Activated T-cell treated with anti-CD3 and anti-CD28 coated beads, Interleukin-2, amount 50 U/mL, for 4 hours (primary cell): ENCODE data around the gene RPL36A. TPM values are rescaled to one million over a fixed set of nuclear protein-coding genes. Genes with fewer than 3 reads are reported as not detected.

Experiments
- ATAC-seq, 2 donors: fragments of 200-7000 bp; cut with Tn5 transposase; one replicate each; pipeline ENCODE4 v1.10.0; 2021
- DNase-seq: peaks from one replicate; pipeline ENCODE4 v3.0.0-alpha.2; 2020
- H3K27me3 Mint-ChIP-seq: one replicate; pipeline ENCODE4 v1.8.0; 2021; ENCODE audit warnings: low read depth, mixed read lengths
- H3K36me3 Mint-ChIP-seq: one replicate; pipeline ENCODE4 v1.8.0; 2022; ENCODE audit warnings: mixed read lengths; ENCODE audit not compliant: insufficient read depth
- H3K4me1 Mint-ChIP-seq: one replicate; pipeline ENCODE4 v1.8.0; 2021; ENCODE audit warnings: low read depth, mixed read lengths
- H3K4me3 Mint-ChIP-seq: one replicate; pipeline ENCODE4 v1.8.0; 2021; ENCODE audit warnings: mild to moderate bottlenecking, moderate library complexity, mixed read lengths
- H3K9me3 Mint-ChIP-seq: one replicate; pipeline ENCODE4 v1.8.0; 2021; ENCODE audit warnings: mixed read lengths
- total RNA-seq, 3 donors: library from RNA; stranded (reverse); gene quantifications; one replicate each; pipeline ENCODE4 v1.2.1, GENCODE V29; 2021

The RPL36A gene
- total RNA-seq, 3 donors from 2014 or later: 451 to 525 (median 514) TPM

DNA sequence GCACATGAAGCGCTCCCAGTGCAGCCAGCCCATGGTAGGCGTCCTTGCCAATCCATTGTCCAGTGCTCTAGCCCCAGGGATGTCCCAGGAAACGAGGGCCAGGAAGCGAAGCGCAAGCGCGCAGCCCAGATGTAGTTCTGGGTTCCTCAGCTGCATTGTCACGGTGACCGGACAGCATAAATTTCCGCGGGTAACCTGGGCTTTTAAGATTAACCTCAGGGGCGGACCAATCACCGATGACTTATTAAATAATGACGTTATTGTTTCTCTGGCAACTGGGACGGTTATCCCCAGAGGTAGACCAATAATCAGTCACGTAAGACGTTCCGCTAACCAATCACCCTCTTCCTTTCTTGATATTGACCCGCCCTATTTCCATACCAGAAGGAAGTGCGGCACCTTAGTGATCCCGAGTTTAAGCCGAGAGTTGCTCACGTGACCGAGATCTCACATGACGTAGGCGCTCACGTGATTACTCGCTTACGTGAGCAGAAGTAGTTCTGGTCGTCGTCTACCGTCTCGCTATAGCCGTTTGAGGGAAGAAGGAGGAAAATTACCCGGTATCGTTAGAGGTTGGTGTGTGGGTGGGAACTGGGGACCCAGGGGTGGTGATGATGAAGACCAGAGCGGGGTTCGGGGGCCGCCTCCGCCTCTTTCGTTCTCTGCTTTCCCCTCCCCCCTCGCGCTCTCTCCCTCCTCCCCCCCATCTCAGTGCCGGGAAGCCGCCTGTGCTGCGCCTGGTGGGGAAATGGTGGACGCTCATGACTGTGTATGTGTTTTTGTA, 17.1 kb downstream of the RPL36A start, which contains the start of the genes GLA and HNRNPH2:
Gene GLA (minus strand): TSS at position 178 of the 784 bp plus-strand sequence. CDS start 22 bp downstream, at position 156.
Gene HNRNPH2 (plus strand): TSS at position 475 of the 784 bp plus-strand sequence. CDS start 3,767 bp downstream, outside the sequence.
- peak; percentile 94 to 95 for ATAC-seq
- Mint-ChIP-seq H3K36me3 (peaks cover 14% of the 10 kb centered on the region), H3K27me3 (no peaks in the 10 kb centered on the region), H3K4me1 (peaks cover 23% of the 10 kb centered on the region), H3K4me3 (peak within 1 kb of the TSS; percentile 95), H3K9me3 (no peaks in the 10 kb centered on the region)
- peak; percentile 80 for DNase-seq

DNA sequence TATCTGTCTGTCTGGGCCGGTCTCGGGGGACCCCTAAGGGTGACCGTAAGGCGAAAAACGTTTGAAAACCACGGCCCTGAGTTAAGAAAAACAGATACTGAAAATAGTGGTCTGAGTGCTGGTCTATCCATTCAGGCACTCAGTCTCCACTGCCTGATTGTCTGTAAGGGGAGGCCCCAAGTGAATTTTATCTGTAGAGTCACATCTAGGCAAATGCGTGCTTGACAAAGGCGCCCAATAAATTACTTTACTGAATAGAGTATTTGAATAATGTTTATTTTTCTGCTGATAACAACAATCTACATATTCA, 17.7 kb downstream of the RPL36A start:
- DNase-seq (no peak), ATAC-seq (peak; percentile 38 to 42)
- no peaks in the 10 kb centered on the region for H3K27me3 Mint-ChIP-seq
- H3K36me3 Mint-ChIP-seq: peaks cover 16% of the 10 kb centered on the region
- H3K9me3 Mint-ChIP-seq: no peaks in the 10 kb centered on the region
- H3K4me1 Mint-ChIP-seq: peaks cover 27% of the 10 kb centered on the region
- H3K4me3 Mint-ChIP-seq: peak overlapping the region; percentile 95

DNA sequence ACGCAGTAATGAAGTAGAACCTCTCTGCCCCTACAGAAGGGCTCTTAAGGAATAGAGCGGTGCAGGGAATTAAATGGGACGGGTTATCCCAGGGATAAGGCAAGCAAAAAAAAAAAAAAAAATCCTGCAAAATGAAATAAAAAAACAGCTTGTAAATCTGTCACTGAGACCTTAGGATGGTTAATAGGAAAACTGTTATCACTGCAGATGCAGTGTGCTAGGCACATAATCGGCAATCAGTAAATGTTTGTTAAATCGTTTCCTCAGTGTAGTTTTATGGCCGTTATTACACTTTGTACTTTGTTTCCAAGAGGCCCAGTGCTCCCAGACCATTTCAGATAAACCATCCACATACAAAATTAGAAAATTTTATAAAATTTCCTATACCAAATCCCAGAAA, 18.2 kb downstream of the RPL36A start:
- peaks cover 15% of the 10 kb centered on the region for H3K36me3 Mint-ChIP-seq
- H3K4me1 Mint-ChIP-seq: peaks cover 27% of the 10 kb centered on the region
- no peak for ATAC-seq
- peak overlapping the region; percentile 95 for H3K4me3 Mint-ChIP-seq
- no peak for DNase-seq
- H3K27me3 Mint-ChIP-seq: no peaks in the 10 kb centered on the region
- no peaks in the 10 kb centered on the region for H3K9me3 Mint-ChIP-seq

DNA sequence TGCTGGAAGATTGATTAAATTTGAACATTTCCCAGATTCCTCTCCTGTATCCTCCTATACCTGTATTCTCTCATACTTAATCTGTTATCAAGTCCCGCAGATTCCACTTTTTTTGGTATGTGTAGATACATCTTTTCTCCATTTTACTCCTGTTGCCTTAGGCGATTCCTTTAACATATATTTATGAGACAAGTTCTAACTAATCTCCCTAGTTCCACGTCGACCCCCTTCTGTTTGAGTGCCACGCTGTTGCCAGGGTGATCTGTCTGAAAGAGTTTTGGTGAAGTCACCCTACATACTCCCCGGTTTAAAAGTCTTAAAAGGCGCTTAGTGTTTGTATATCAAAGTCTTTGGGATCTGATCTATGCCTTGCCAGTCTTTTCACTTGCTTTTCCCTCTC, 19.6 kb downstream of the RPL36A start:
- Mint-ChIP-seq H3K4me1 (peaks cover 34% of the 10 kb centered on the region), H3K9me3 (no peaks in the 10 kb centered on the region), H3K36me3 (peaks cover 13% of the 10 kb centered on the region), H3K27me3 (no peaks in the 10 kb centered on the region), H3K4me3 (peak overlapping the region; percentile 72)
- DNase-seq (no peak), ATAC-seq (no peak)

DNA sequence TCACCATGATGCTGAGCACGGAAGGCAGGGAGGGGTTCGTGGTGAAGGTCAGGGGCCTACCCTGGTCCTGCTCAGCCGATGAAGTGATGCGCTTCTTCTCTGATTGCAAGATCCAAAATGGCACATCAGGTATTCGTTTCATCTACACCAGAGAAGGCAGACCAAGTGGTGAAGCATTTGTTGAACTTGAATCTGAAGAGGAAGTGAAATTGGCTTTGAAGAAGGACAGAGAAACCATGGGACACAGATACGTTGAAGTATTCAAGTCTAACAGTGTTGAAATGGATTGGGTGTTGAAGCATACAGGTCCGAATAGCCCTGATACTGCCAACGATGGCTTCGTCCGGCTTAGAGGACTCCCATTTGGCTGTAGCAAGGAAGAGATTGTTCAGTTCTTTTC, 21.2 kb downstream of the RPL36A start:
- H3K36me3 Mint-ChIP-seq: peaks cover 13% of the 10 kb centered on the region
- H3K4me3 Mint-ChIP-seq: no peak overlapping the region
- no peak for DNase-seq
- H3K4me1 Mint-ChIP-seq: peaks cover 35% of the 10 kb centered on the region
- H3K9me3 Mint-ChIP-seq: no peaks in the 10 kb centered on the region
- H3K27me3 Mint-ChIP-seq: no peaks in the 10 kb centered on the region
- ATAC-seq: no peak

DNA sequence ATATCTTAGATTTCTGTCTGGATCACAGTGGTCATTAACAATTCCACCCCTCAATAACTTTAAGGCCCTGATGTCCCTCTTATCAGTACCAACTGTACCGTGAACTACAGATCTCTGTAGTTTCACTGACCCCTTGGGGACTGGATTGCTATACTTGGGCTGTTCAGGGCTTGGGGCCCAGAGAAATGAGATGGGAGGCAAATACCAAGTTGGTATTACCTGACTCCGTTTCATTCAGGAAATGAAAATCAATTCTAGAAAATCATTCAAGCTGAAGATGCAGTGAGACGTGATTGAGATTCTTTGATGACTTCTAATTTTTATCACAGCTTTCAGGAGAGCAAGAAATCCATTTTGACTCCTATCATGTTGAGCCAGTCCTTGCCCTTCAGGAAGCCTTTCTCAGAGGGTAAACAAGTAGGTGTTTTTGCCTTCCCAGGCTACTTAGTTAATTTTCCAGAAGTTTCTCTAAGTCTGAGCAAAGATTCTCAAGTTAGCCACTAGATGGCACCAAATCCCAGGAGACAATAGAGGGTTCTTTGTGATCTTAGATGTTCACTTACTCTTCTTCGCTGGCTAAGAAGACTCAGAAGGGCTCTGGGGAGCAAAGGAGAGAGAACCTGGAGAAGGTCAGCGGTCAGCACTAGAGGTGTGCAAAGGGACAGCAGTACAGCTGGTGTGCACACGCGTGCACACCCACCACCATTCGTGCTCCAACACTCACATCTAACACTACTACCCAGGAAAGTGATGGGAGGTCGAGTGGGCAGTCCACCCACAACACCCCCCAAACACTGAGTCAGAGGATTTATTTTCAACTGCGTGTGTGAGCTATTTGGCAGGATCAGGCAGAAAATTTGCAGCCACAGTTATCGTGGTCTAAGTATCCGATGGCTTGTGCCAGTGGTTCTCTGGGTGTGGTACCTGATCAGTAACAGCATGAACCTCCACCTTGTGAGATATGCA, 24.7 kb downstream of the RPL36A start:
- H3K9me3 Mint-ChIP-seq: no peaks in the 10 kb centered on the region
- H3K4me1 Mint-ChIP-seq: peaks cover 46% of the 10 kb centered on the region
- DNase-seq (no peak), ATAC-seq (peak; percentile 54 to 71)
- H3K36me3 Mint-ChIP-seq: peaks cover 13% of the 10 kb centered on the region
- no peaks in the 10 kb centered on the region for H3K27me3 Mint-ChIP-seq
- H3K4me3 Mint-ChIP-seq: peak overlapping the region; percentile 47

DNA sequence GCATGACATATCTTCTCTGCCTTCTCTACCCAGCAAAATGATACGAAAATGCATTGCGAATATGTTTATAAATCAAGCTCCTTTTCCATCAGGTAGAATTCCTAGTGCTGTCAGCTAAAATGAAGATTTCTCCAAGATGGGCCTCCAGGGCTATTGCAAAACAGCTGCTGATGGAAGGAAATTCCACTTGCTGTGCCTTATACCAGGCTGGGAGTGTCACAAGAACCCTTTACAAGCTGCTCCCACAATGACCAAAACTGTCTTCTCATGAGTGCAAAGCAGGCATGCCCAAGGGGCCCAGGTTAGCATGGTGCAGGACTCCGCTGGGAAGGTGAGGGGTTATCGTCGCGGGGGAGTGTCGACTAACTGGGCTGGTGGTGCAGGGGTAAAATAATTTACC, 25.9 kb downstream of the RPL36A start:
- H3K4me3 Mint-ChIP-seq: peak overlapping the region; percentile 43

DNA sequence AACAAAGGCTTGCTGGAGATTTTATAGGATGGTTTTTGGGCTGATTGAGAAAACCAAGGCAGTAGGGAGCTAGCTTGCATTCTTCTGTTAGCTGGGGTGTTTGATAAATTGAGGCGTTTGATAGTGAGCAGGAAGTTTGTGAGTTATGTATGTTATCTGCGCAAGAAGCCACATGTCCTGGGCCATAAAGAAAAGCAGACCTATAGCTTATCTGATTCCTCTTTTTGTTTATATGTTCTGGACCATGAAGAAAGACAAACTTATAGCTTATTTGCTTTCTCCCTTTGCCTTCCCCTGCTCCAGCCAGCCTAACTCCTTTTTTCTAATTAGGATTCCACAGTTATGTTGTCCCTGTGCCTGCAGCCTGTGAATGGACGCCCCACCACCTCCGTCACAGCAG, 26.4 kb downstream of the RPL36A start:
- Mint-ChIP-seq H3K36me3 (peaks cover 12% of the 10 kb centered on the region), H3K27me3 (no peaks in the 10 kb centered on the region), H3K9me3 (no peaks in the 10 kb centered on the region), H3K4me1 (peaks cover 43% of the 10 kb centered on the region), H3K4me3 (peak overlapping the region; percentile 88)
- no peak for ATAC-seq
- no peak for DNase-seq

More for the DNA sequence above, 25.9 kb downstream of the RPL36A start:
- ATAC-seq (no peak), DNase-seq (no peak)
- no peaks in the 10 kb centered on the region for H3K27me3 Mint-ChIP-seq
- H3K36me3 Mint-ChIP-seq: peaks cover 17% of the 10 kb centered on the region
- no peaks in the 10 kb centered on the region for H3K9me3 Mint-ChIP-seq
- peaks cover 43% of the 10 kb centered on the region for H3K4me1 Mint-ChIP-seq

DNA sequence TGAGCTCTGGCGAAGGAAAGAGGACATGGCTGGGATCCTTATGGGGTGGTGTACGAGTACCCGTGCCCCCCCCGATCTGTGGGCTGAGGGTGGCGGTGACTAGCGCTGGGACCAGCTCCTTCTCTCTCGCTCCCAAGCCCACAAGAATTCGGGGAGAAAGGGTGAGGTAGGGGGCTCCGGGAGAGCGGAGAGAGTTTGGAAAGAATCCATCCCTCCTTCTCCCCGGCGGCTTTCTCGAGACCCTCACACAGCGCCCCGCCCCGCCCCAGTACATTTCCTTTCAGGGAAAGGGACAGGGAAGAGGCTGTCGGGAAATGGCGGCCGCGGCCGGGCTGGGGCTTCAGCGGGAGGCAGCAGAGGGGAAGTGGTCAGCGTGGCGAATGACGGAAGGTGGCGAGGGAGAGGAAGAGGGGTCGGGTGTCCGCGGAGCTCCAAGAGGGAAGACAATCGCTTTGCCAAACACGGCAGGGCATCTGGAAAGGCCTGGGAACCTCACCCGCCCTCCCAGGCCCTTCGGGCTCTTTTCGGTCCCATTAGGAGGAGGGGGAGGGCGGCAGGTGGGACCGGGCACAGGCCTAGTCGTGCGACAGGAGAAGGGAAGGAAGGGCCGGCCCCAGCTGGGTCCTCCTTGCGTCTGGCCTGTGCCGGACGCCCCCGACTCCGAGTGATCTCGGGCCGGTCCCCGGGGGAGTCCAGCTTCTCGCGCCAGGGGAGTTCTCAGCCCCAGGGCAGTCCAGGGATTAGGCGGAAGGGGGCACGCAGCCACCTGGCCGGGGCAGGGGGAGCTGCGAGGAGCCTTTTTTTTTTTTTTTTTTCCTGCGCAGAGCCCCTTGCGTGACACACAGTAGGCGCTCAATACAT, 27.4 kb downstream of the RPL36A start:
- H3K36me3 Mint-ChIP-seq: peaks cover 3% of the 10 kb centered on the region
- peak; percentile 38 to 54 for ATAC-seq
- DNase-seq: peak; percentile 14
- peak overlapping the region; percentile 88 for H3K4me3 Mint-ChIP-seq
- H3K4me1 Mint-ChIP-seq: peaks cover 36% of the 10 kb centered on the region
- H3K9me3 Mint-ChIP-seq: no peaks in the 10 kb centered on the region
- no peaks in the 10 kb centered on the region for H3K27me3 Mint-ChIP-seq

DNA sequence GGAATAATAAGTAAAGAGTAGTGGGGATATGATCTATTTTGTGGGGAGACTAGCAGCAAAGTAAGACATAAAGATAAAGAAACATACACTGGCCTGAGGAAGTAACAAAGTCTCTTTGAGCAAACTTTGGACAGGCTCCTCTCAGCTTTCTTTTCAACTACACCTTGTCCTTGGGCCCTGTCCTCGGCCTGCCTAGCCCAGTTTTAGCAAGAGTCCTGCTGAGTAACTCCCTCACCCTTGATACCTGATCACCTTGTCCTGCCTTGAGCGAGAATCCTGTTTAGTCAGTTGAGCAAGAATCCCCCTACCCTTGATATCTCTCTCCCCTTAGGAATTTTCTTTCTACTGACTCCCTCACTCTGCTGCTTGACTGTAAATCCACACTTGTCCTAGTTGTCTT, 28.7 kb downstream of the RPL36A start:
- no peak for DNase-seq
- Mint-ChIP-seq H3K27me3 (no peaks in the 10 kb centered on the region), H3K4me1 (peaks cover 34% of the 10 kb centered on the region), H3K9me3 (no peaks in the 10 kb centered on the region), H3K36me3 (peaks cover 3% of the 10 kb centered on the region), H3K4me3 (peak overlapping the region; percentile 53)
- ATAC-seq: no peak

DNA sequence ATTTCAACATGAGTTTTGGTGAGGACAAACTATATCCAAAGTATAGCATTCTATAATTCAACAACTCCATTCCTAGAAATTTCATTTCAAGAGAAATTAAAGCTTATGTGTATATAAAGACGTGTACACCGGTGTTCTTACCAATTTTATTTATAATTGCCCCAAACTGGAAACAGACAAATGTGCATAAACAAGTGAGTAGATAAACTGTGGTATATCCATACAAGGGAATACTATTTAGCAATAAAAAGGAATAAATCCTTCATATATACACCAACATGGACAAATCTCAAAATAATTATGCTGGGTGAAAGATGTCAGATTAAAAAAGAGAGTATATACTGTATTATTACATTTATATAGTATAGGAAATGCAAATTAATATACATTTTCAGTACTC, 37.1 kb downstream of the RPL36A start:
- DNase-seq (no peak), ATAC-seq (no peak)
- Mint-ChIP-seq H3K9me3 (no peaks in the 10 kb centered on the region), H3K4me3 (no peak overlapping the region), H3K4me1 (peaks cover 10% of the 10 kb centered on the region), H3K36me3 (peaks cover 18% of the 10 kb centered on the region), H3K27me3 (no peaks in the 10 kb centered on the region)

DNA sequence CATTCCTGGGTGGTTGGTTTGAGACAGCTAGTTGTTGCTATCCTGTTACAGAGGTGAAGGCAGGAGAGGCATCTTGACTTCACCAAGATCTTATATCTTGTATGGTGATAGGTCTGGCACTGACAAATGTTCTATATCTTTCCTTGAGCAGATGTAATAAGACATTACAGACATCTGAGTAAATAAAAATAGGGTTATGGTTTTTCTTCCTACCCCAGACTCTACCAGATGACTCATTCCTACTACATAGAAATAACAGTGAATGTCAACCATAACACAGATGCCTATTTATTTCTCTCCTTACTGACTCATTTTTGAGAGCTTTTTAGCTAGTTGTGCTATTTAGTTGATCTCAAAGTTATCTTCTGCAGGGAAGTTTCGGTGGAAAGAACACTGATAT, 39.1 kb downstream of the RPL36A start:
- Mint-ChIP-seq H3K36me3 (peaks cover 17% of the 10 kb centered on the region), H3K4me1 (peaks cover 10% of the 10 kb centered on the region), H3K27me3 (no peaks in the 10 kb centered on the region), H3K4me3 (peak overlapping the region; percentile 11), H3K9me3 (no peaks in the 10 kb centered on the region)
- DNase-seq: no peak
- peak; percentile 57 to 78 for ATAC-seq

DNA sequence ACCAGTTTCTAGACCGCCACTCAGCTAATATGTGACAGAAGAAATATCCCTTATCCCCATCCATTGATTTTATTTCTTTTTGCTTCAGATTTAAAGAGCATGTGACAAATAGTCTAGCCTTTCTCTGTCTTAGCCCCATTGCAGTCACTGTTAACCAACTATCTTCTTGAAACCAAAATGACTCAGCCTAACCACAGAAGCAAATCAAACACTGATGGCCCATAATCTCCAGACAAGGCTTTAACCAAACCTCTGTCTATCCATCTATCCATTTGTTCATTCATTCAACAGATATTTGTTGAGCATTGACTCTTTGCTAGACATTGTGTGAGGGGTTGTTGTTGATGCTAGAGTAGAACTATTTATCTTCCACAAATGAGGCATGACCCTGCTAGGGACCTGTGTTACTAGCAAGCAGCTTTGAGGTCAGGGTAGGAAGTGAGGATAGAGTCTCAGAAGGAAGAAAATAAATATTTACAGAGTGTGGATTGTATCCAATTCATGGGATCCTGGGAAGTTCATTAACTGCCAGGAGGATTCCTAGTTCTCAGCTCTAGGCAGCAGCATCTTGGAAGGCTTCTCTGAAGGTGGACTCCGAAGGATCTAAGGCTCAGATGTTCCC, 39.8 kb downstream of the RPL36A start:
- H3K9me3 Mint-ChIP-seq: no peaks in the 10 kb centered on the region
- ATAC-seq (peak; percentile 71 to 89), DNase-seq (no peak)
- H3K4me3 Mint-ChIP-seq: peak overlapping the region; percentile 11
- no peaks in the 10 kb centered on the region for H3K27me3 Mint-ChIP-seq
- peaks cover 14% of the 10 kb centered on the region for H3K36me3 Mint-ChIP-seq
- H3K4me1 Mint-ChIP-seq: peaks cover 10% of the 10 kb centered on the region
